Ovary (tissue), 9 donors: Measurements from ENCODE around the gene ARHGEF7. TPM values are rescaled to one million over a fixed set of nuclear protein-coding genes. Genes with fewer than 3 reads are reported as not detected.

Experiments
- DNase-seq, 5 donors: peaks; one replicate each; pipeline ENCODE4 v3.0.0-alpha.2; 2019 to 2020
- H3K27ac ChIP-seq, 2 donors: fragments of 200-600 bp; one replicate each; pipeline versions ENCODE4 v1.5.1 to v1.8.0; 2019 to 2022
- H3K27me3 ChIP-seq: fragments of 200-600 bp; one replicate; pipeline ENCODE4 v1.8.0; 2022
- H3K36me3 ChIP-seq: fragments of 200-600 bp; sonication (generic); one replicate; pipeline ENCODE4 v1.5.1; 2019
- H3K4me1 ChIP-seq: one replicate; pipeline ENCODE4 v1.8.1; 2013; ENCODE audit warnings: mild to moderate bottlenecking, moderate library complexity; ENCODE audit not compliant: insufficient read depth
- H3K4me3 ChIP-seq: fragments of 200-600 bp; sonication (generic); one replicate; pipeline ENCODE4 v1.5.1; 2017
- H3K9me3 ChIP-seq, 2 donors: fragments of 200-600 bp in 1 of 2; sonication (generic) in 1 of 2; one replicate each; pipeline versions ENCODE4 v1.5.1 to v1.8.1; 2013 to 2019; ENCODE audit warnings: mild to moderate bottlenecking in 1 of 2, moderate library complexity in 1 of 2
- CTCF ChIP-seq, 3 donors: fragments of 450-650 bp in 2 of 3; fragments of 200-600 bp in 1 of 3; IDR thresholded peaks; one replicate each; pipeline versions ENCODE4 v1.5.1 to v1.8.0; 2016 to 2022; ENCODE audit warnings: antibody characterized with exemption in 3 of 3, mild to moderate bottlenecking in 1 of 3
- EP300 ChIP-seq: sonication (generic); formaldehyde crosslinking; IDR thresholded peaks from one replicate; pipeline ENCODE4 v1.6.1; 2017; ENCODE audit warnings: antibody characterized with exemption
- POLR2A ChIP-seq: fragments of 450-650 bp; IDR thresholded peaks from one replicate; pipeline ENCODE4 v1.6.1; 2017; ENCODE audit warnings: antibody characterized with exemption, mild to moderate bottlenecking, moderate library complexity
- WGBS, 3 donors: extraction: QIAGEN DNeasy Blood & Tissue Kit in 1 of 3; methylation state at CpG; one replicate each; pipeline versions ENCODE4 v1.1.5 to v1.1.7; 2013 to 2017; 5-methylcytosine and 5-hydroxymethylcytosine counted together
- intact Hi-C, 4 donors: fragments of 100-400 bp; cut with DNase I; formaldehyde crosslinking; loops; one replicate each; pipeline versions ENCODE4 v1.11.0 to v1.15.1; 2022 to 2023
- polyA plus RNA-seq, 2 donors: library from polyadenylated mRNA; stranded (reverse); fragments of 200-250 nt in 1 of 2; fragments of 350-450 nt in 1 of 2; fragmentation: Illumina TruSeq in 1 of 2; extraction: RNeasy Lipid Tissue Mini Kit (QIAGEN cat#74804) in 1 of 2; gene quantifications; one replicate each; pipeline ENCODE4 v1.2.3, GENCODE V29; 2013 to 2014
- total RNA-seq, 7 donors: library from RNA; depleted of rRNA in 2 of 7; stranded (reverse); fragments of >200 nt in 2 of 7; fragmentation: NEBNext Ultra II Directional in 3 of 7; extraction: Animal tissue kit (Norgen Biotek cat#: 25700) in 3 of 7; gene quantifications; one replicate each; pipeline versions ENCODE4 v1.1.0 to v1.2.4, GENCODE V29; 2016 to 2023
- donor health status: DM: no; HTN: no; CAD: no; lungs with moderate emphysema.
- donor health status: DM: no; HTN: no; CAD: no.
- donor health status: Bipolar disorder and iron deficiency.
- donor health status: DM: yes; HTN: yes; CAD: no.
- donor health status: DM: no; HTN: no; CAD: no.
- donor health status: DM: yes; HTN: yes; CAD: no.

The ARHGEF7 gene
- total and polyA plus RNA-seq, 9 donors: 27.6 to 58.5 (median 52.2) TPM

GRCh38 chr13:111179908-111180760, 65.0 kb downstream of the ARHGEF7 start:
- intact Hi-C loops: no loop called here
- Histone ChIP-seq H3K4me1 (peaks cover 31% of the 10 kb centered on the region), H3K27ac (no peak overlapping the region)

GRCh38 chr13:111181977-111182376, 66.9 kb downstream of the ARHGEF7 start:
- WGBS, 3 donors: 96 to 98% (median 96%) methylated on average over 14 of the region's 14 CpGs
- DNase-seq: no peak
- peaks cover 29% of the 10 kb centered on the region for H3K4me1 ChIP-seq

More at GRCh38 chr13:111179908-111180760, 65.0 kb downstream of the ARHGEF7 start:
- TF ChIP-seq EP300: no peak
- no peak for TF ChIP-seq POLR2A
- TF ChIP-seq CTCF (IDR thresholded peaks at IDR 0.05): no peak
- DNase-seq: no peak
- WGBS, 3 donors: 82 to 84% (median 84%) methylated on average over 6 of the region's 6 CpGs
- H3K4me3 ChIP-seq: no peak overlapping the region
- H3K27me3 ChIP-seq: no peaks in the 10 kb centered on the region
- no peaks in the 10 kb centered on the region for H3K9me3 ChIP-seq
- H3K36me3 ChIP-seq: no peaks in the 10 kb centered on the region

GRCh38 chr13:111183087-111183645, 68.1 kb downstream of the ARHGEF7 start:
- 95 to 97% (median 96%) methylated on average over 6 of the region's 6 CpGs for WGBS, 3 donors
- H3K4me1 ChIP-seq: peaks cover 25% of the 10 kb centered on the region
- H3K36me3 ChIP-seq: no peaks in the 10 kb centered on the region
- H3K9me3 ChIP-seq: no peaks in the 10 kb centered on the region
- no peak for TF ChIP-seq EP300
- TF ChIP-seq POLR2A: no peak
- no peak for TF ChIP-seq CTCF (IDR thresholded peaks at IDR 0.05)
- no peak for DNase-seq
- H3K27ac ChIP-seq: no peak overlapping the region
- no peaks in the 10 kb centered on the region for H3K27me3 ChIP-seq
- H3K4me3 ChIP-seq: no peak overlapping the region
- intact Hi-C loops: no loop called here

More at GRCh38 chr13:111181977-111182376, 66.9 kb downstream of the ARHGEF7 start:
- TF ChIP-seq CTCF (IDR thresholded peaks at IDR 0.05) (no peak), POLR2A (no peak), EP300 (no peak)
- Histone ChIP-seq H3K36me3 (no peaks in the 10 kb centered on the region), H3K4me3 (no peak overlapping the region), H3K27me3 (no peaks in the 10 kb centered on the region), H3K27ac (no peak overlapping the region), H3K9me3 (no peaks in the 10 kb centered on the region)
- intact Hi-C loops: no loop called here

- no peaks in the 10 kb centered on the region for H3K9me3 ChIP-seq
- H3K4me1 ChIP-seq: peaks cover 21% of the 10 kb centered on the region
- H3K27ac ChIP-seq: no peak overlapping the region
- TF ChIP-seq CTCF (IDR thresholded peaks at IDR 0.05) (no peak), EP300 (no peak), POLR2A (no peak)
- no peak for DNase-seq
- H3K36me3 ChIP-seq: no peaks in the 10 kb centered on the region
- no peaks in the 10 kb centered on the region for H3K27me3 ChIP-seq
- intact Hi-C loops: no loop called here
- WGBS, 3 donors: 83 to 86% (median 85%) methylated on average over 10 of the region's 10 CpGs
- no peak overlapping the region for H3K4me3 ChIP-seq
Observed at GRCh38 chr13:111183959-111184358, 68.8 kb downstream of the ARHGEF7 start.
